GM19463 (cell line): ENCODE results near the gene XKR8.

Source experiments
- ATAC-seq: cut with Tn5 transposase; IDR thresholded peaks from one replicate; pipeline ENCODE4 v1.9.1; 2021; ENCODE audit warnings: mild to moderate bottlenecking, moderate library complexity; ENCODE audit not compliant: unreplicated experiment

XKR8 gene, protein sequence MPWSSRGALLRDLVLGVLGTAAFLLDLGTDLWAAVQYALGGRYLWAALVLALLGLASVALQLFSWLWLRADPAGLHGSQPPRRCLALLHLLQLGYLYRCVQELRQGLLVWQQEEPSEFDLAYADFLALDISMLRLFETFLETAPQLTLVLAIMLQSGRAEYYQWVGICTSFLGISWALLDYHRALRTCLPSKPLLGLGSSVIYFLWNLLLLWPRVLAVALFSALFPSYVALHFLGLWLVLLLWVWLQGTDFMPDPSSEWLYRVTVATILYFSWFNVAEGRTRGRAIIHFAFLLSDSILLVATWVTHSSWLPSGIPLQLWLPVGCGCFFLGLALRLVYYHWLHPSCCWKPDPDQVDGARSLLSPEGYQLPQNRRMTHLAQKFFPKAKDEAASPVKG

DNA sequence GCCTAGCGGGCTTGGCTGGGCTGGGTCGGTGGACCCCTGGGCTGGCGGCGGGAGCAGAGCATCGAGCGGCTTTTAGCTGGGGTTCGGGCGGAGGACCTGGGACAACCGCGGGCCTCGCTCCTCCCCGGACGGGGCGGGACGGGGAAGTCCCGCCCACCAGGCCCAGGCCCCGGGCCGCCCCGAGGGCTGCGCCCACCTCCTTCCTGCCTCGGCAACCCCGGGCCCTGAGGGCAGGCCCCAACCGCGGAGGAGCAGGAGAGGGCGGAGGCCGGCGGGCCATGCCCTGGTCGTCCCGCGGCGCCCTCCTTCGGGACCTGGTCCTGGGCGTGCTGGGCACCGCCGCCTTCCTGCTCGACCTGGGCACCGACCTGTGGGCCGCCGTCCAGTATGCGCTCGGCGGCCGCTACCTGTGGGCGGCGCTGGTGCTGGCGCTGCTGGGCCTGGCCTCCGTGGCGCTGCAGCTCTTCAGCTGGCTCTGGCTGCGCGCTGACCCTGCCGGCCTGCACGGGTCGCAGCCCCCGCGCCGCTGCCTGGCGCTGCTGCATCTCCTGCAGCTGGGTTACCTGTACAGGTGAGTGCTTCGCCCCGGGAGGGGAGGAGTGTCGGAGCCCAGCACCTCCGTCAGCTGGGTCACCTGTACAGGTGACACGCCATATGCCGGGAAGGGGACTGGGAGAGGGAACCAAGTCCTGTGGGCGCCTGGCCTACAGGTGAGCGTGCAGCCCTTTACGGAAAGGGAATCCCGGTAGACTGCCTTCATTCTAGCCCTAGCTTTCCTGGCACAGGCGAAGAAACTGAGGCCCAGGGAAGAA is at the start of gene XKR8:
XKR8 (plus strand) TSS at position 182 of the 812 bp plus-strand sequence; CDS start at position 279, 97 bp downstream.
- peak; percentile 88 for ATAC-seq

DNA sequence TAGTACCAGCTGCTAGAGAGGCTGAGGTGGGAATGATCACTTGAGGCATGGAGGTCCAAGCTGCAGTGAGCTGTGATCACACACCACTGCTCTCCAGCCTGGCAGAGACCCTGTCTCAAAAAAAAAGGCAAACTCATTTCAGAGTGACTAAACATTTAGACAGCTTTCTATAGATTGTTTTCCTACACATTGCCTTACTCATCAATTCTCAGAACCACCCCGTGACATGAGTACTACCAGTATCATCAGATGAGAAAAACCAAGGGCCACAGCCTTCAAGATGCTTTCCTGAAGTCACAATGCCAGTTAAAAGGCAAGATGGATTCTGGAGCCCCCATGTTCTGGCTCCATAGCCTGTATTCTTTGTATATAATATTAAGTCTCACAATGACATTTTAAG is 47.3 kb upstream of the XKR8 start:
- ATAC-seq = no peak

DNA sequence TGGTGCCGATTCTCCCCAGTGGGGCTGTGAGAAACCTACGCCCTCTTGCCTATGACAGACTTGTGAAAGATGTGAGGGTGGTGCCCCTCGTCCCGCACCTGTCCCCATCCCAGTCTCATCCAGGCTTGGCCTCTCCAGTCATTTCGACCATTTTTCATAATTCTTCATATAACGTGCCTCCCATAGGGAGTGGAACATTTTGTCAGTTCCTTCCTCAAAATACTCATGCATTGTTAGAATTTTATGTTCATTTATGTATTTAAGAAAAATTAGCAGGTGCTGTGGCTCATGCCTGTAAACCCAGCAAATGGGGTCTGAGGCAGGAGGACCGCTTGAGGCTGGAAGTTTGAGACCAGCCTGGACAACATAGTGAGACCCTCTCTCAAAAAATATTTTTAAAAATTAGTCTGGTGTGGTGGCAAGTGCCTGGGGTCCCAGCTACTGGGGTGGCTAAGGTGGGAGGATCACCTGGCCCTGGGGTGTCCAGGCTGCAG is 44.6 kb upstream of the XKR8 start:
- no peak for ATAC-seq

DNA sequence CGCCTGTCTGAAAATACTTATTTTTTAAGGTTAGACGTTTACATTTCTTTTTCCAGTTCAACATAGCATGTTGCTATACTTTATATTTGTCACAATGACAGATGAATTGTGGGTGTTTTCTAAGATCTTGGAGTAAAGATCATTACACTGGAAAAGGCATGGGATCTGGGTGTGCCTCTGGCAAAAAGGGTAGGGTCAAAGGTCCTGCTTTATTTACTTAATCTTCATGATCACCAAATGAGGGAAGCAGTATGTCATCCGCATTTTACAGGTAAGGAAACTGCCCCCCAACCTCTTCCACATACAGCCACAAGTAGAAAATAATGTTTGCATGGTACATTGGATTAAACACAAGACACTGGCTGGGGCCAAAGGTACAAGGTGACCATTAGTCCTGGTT is 37.5 kb upstream of the XKR8 start:
- no peak for ATAC-seq

DNA sequence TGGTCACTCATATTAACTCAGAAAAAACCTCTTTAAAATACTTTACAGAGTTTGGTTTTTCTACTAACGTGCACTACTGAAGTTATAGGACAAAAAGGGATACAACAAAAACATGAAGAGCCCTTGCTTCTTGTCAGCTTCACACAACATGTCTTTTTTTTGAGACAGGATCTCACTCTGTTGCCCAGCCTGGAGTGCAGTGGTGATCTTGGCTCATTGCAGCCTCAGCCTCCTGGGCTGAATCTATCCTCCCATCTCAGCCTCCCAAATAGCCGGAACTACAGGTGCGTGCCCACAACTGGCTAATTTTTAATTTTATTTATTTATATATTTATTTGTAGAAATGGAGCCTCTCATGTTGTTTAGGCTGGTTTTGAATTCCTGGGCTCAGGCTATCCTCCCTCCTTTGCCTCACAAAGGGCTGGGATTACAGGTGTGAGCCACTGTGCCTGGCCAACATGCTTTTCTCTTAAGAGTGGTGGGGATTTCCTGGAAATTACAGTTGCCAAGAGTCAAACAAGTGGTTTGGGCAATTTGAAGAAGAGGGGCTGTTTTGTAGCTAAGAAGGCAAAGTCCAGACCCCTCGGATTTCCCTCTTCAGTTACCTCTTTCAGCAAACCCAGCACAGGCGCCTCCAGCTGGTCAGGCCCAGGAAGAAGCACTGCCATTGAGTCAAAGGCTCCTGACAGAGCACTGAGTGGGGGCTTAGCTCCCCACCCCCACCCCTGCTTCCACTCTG is 31.4 kb upstream of the XKR8 start:
- no peak for ATAC-seq

DNA sequence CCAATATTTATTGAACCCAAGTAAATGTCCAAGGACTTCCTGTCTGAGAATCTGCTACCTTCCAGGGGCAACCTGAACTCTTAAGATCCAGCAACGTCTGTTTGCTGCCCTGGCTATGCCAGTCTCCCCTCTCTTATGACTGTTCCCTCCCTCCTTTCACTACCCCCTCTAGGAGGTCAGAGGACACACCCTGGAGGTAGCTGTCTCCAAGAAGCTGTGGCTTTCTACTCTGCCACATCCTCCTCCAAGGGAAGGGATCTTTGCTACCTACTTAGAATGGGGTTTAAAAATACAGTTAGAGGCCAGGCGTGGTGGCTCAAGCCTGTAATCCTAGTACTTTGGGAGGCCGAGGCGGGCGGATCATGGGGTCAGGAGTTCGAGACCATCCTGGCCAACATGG is 28.6 kb upstream of the XKR8 start:
- ATAC-seq = no peak

DNA sequence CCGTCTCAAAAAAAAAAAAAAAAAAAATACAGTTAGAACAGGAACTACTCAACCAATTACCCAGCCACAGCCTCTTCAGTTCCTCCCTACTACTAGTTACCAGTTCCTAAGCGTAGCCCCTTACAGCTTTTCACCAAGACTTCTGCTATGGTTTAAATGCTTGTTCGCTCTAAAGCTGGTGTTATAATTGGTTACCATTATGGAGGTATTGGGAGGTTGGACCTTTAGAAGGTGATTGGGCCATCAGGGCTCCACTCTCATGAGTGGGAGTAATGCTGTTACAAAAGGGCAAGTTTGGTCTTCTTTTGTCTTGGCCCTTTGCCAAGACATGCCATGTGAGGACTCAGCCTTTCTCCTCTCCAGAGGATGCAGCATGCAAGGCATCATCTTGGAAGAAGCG is 28.0 kb upstream of the XKR8 start:
- ATAC-seq = no peak

DNA sequence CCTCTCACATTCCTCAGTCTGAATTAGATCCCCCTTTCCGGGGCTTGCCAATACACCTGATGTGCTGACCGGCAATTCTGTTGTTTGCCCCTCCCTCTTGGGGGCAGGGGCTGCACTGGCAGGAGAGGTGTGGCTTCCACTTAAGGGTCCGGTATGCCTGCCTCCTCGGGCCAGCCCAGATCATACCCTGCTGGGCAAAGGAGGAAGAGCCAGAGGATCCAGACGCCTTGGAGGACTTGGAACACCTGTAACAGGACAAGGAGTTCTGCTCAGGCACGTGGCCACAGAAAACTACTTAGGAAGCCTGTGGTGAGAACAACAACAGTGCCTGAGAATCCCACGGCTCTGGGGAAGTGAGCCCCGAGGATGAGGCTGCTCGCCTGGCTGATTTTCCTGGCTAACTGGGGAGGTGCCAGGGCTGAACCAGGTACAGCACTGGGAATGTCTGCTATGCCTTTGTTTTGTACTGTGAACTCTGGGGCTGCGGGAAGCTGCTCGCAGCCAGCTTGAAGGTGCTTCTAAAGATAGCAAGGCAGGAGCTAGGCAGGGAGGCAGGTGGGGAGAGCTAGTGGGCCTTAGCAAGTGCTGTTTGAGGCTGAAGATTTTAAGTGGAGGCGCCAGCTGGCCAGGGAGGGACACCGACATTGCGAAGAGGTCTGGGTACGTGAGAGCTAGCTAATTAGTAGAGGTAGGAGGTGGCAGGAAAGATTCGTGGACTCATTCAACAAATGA is 24.8 kb upstream of the XKR8 start, which contains the start of gene SMPDL3B:
SMPDL3B (plus strand) TSS at position 183 of the 732 bp plus-strand sequence; CDS start at position 367, 184 bp downstream.
- ATAC-seq = no peak

DNA sequence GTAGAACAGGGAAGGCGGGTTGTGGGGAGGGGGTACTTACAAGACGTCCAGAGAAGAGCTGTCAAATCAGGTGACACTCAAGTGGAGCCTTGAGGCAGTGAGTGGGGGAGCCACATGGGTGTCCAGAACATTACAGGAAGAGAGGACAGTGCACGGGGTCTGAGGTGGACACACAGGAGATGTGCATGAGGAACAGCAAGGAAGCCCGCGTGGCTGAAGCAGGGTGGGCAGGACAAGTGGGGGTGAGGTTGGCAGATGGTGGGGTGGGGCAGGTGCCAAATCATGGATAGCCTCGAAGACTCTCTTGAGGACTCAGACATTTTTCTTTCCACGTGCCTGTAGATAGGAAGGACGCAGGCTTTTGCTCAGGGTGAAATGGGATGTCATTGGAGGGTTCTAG is 24.1 kb upstream of the XKR8 start:
- no peak for ATAC-seq

DNA sequence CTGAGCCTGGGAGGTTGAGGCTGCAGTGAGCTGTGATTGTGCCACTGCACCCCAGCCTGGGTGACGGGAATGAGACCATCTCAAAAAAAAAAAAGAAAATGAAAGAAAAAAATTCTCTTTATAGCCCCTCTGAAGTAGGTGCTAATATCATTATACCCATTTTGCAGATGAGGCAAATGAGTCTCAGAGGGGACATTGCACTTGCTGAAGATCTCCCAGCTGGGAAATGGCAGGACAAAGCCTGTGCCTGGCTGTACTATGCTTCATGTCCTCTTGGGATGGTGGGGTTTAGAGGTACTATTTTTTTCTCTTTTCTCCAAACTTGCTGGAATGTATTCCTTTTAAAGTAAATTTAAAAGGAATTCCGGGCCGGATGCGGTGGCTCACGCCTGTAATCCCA is 23.4 kb upstream of the XKR8 start:
- no peak for ATAC-seq

DNA sequence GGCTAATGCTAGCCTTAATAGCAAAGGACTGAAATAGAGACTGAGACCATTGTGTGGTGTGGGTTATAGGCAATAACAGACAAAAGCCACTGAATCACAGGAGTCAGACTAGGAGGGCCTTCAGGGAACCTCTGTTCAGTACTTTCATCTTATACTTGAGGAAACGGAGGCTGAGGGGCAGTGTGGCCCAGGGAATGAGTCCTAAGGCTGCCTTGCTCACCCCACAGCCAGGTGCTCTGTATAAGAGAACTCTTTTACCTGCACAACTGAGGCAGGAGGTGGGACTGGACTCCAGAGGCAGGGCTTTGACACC is 22.3 kb upstream of the XKR8 start:
- ATAC-seq = no peak

DNA sequence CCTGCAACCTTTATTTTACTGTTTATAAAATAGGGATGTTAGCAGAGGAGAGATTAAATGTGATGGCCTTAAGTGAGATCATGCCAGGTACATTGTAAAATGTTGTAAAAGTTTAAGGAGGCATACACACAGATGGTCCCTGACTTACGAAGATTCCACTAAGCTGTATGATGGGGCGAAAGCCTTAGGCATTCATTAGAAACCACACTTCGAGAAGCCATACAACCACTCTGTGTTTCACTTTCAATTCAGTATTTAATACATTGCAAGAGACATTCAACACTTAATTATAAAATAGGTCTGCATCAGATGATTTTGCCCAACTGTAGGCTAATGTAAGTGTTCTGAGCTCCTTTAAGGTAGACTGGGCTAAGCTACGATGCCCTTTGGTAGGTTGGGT is 21.3 kb upstream of the XKR8 start:
- ATAC-seq = no peak

DNA sequence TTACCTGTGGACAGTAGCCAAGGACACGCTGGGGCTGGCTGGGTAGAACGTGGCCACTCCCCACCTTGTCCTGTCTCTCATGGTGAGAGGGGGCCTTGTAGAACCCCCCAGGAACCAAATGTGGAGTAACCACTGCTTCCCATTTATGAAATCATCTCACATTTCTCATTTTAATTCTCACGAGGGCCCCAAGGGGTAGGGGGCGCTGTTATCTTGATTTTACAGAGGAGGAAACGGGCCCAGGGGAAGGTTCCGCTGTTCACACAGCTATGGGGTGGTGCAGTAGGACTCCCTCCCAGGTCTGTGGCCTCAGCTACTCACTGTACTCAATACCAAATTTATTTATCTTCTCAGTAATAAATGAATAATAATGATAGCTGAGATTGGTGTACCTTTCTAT is 19.5 kb upstream of the XKR8 start:
- ATAC-seq = no peak

DNA sequence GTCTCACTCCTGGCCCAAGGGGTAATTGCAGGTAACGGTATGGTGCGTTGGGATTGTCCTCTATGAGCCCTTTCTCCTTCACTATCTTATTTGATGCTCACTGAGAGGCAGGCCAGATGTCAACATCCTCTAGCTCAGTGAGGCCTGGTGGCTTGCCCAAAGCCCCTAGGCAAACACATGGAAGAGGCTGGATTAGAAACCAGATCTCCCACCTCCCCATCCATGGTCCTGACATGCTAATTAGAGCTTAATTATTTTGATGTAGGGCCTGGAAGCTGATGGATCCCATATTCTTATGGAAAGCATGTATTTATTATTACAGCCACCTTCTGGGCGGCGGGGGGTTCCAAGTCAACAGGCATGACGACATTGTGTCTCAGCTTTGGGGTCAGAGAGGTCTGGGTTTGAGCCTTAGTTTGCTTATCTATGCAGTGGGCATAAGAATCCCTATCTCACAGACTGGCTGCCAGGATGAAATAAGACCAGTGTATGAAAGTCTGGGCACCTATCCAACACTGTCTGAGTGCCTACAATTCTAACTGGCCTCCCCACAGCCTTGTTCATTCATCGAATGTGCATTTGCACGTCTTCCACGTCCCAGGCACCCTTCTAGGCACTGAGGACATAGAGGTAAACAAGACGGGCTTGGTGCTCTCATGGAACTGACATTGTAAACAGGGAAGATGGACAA is 18.8 kb upstream of the XKR8 start:
- ATAC-seq = no peak

DNA sequence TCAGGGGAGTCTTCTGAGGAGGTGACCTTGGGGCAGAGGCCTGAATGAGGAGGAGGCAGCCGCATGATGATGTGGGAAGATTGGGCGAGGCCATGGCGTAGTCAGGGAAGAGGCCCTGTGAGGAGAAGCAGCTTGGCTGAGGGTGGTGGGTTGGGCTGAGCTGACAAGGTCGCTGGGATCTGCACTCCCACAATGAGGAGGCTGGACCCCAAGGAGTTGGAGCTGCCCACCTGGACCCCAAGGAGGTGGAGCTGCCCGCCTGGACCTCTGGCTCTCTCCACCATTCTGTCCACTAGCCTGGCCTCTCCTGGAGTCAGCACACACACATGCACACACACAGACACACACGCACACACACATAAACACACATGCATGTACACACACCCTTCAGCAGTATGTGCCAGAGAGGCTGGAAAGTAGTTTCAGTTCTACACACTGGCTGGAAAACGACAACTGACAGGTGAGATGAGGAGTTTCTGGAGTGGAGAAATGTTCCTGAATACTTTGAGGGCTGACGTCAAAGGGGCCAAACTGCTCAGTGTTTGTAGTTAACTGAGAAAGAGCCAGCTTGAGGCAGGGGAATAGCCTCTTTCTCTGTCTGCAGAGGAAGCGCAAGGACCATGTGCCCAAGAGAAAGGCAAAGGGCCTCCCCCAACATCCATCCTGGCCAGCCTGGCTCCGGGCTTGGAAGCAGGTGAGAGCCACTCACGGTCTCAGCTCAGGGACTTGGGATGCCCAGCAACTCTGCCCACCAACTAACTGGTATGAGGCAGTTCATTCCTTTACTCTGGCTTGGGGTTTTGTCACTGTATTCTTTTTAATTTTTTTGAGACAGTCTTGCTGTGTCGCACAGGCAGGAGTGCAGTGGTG is 17.9 kb upstream of the XKR8 start:
- ATAC-seq = no peak

DNA sequence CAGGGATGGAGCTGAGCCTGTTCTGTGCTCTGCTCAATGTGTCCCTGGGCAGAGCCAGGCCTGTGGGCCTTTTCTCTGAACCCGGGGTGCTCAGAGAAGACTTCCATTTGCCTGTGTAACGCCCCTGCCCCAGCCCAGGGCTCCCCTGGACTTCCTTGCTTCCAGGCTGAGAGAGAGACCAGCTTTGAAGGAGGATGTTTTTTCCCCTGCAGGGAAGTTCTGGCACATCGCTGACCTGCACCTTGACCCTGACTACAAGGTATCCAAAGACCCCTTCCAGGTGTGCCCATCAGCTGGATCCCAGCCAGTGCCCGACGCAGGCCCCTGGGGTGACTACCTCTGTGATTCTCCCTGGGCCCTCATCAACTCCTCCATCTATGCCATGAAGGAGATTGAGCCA is 14.8 kb upstream of the XKR8 start:
- no peak for ATAC-seq

DNA sequence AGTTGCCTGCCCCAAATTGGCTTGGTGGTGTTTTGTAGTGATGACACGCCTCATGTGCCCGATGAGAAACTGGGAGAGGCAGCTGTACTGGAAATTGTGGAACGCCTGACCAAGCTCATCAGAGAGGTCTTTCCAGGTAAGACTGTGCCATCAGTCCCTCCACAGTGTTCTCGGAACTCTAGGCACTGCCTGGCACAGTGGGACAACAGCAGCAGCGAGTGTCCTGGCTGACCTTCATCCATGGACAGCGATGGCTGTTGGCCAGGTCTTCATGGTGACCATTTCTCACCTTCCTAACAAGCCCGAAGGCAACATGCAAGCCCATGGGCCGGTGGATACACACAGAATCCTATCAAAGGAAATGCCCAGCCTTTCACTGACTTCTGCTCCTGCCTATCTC is 10.7 kb upstream of the XKR8 start:
- no peak for ATAC-seq

DNA sequence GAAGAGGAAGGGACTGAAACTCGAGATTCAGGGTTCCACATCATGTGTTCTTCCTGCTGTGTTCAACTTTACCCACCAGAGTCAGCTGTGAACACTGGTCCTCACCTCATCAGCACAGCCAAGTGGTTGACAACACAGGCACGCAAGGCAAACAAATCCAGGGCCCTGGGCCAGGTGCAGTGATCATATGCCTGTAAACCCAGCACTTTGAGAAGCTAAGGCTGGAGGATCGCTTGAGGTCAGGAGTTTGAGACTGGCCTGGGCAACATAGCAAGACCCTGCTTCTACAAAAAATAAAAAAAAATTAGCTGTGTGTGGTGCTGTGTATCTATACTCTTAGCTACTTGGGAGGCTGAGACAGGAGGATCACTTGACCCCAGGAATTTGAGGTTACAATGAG is 8.4 kb upstream of the XKR8 start:
- no peak for ATAC-seq

DNA sequence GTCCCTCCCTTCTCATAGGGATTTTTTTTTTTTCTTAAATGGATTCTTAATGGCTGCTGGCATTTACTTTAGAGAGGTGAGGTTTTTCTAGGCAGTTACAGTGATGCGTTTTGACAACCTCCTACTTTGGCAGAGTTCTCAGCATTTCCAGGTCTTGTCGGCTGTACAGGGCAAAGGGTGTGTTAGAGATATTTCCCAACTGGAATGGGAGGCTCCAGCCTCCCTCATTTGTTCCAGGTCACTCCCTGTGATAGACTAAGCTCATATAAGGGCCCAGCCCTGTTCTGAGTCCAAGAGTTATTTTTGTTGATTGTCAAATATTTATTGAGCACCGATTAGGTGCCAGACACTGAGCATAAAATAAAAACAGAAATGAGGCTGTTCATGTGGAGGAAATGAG is 7.6 kb upstream of the XKR8 start:
- no peak for ATAC-seq
